Measurements from ENCODE around the gene IFT43. TPM values are rescaled to one million over a fixed set of nuclear protein-coding genes. Genes with fewer than 3 reads are reported as not detected.

IFT43 gene
- total and polyA plus RNA-seq, 2 experiments from 2014 or later, result 56.8 to 76.6 TPM

DNA sequence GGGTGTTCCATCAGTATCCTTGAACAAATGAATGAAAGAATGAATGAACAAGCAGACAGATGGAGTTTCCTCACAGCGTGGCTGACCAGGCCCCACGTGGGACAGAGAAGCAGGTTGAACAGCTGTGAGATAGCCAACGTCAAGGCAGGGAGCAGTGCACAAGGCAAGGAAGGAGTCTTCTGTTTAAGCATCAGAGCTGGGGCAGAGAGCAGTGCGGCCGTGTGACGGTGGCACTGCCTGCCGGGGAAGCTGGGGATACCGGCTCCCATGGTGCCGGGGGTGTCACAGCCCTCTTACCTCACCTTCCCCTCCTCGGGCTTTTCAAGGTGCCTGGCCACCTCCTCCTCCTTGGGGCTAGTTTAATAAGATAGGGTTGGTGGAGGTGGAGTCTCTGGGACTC, 92.9 kb downstream of the IFT43 start:
- TF ChIP-seq CTCF (IDR thresholded peaks at IDR 0.05; ENCODE audit: low read depth, low read length), result no peak
- DNase-seq (ENCODE audit: low read depth in 1 of 2, low spot score in 1 of 2), result no peak
- H3K36me3 ChIP-seq, result no peaks in the 10 kb centered on the region
- H3K4me1 ChIP-seq (ENCODE audit: low read depth), result no peaks in the 10 kb centered on the region
- H3K27ac ChIP-seq, result no peak overlapping the region
- no peaks in the 10 kb centered on the region for H3K9me3 ChIP-seq (ENCODE audit: low read depth)
- no peaks in the 10 kb centered on the region for H3K27me3 ChIP-seq
- H3K4me3 ChIP-seq, result no peak overlapping the region

DNA sequence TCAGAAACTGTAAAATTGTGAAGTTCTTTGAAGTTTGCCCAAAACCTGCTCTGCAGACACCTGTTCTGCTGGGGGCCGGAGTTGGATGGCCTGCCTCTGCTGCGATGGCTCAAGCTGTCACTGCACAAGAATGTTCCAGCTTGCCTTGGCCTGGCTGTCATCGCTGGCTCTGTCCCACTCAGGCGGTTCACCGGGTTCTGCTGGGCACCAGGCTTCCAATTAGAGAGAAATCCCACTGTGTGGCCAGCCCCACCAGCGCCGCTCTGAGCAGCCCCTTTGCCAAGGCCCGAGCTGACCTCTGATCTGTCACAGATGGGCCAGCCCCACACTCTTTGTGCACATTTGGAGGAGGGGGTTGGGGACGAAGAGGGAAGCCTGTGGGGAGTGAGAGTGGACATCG, 94.5 kb downstream of the IFT43 start:
- no peaks in the 10 kb centered on the region for H3K9me3 ChIP-seq (ENCODE audit: low read depth)
- no peaks in the 10 kb centered on the region for H3K4me1 ChIP-seq (ENCODE audit: low read depth)
- no peak for TF ChIP-seq CTCF (IDR thresholded peaks at IDR 0.05; ENCODE audit: low read depth, low read length)
- no peaks in the 10 kb centered on the region for H3K27me3 ChIP-seq
- no peaks in the 10 kb centered on the region for H3K36me3 ChIP-seq
- no peak overlapping the region for H3K4me3 ChIP-seq
- no peak for DNase-seq (ENCODE audit: low read depth in 1 of 2, low spot score in 1 of 2)
- no peak overlapping the region for H3K27ac ChIP-seq

- no peak for TF ChIP-seq CTCF (IDR thresholded peaks at IDR 0.05; ENCODE audit: low read depth, low read length)
- Histone ChIP-seq H3K4me1 (ENCODE audit: low read depth) (no peaks in the 10 kb centered on the region), H3K27me3 (no peaks in the 10 kb centered on the region), H3K9me3 (ENCODE audit: low read depth) (no peaks in the 10 kb centered on the region), H3K27ac (no peak overlapping the region), H3K4me3 (no peak overlapping the region), H3K36me3 (no peaks in the 10 kb centered on the region)
- DNase-seq (ENCODE audit: low read depth in 1 of 2, low spot score in 1 of 2), result no peak
These were observed 94.9 kb downstream of the IFT43 start for GRCh38 chr14:76080471-76080870.

DNA sequence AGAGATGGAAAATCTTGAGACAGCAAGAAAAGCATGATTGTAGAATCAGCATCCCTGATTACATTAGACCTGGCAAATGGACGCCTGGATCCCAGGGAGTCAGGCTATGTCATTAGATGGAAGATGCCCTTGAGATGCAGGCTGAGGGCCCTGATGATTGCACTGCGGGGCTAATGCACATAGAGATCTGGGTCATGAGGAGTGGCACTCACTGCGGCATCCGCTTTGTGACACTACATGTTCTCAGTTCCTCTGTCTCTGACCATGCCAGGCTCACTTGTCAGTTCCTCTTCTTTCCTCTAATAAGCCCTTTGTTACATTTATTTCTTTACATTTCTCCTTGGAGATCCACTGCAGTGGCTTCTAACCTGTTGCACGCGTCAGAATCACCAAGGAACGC, 96.1 kb downstream of the IFT43 start:
- Histone ChIP-seq H3K27ac (no peak overlapping the region), H3K4me1 (ENCODE audit: low read depth) (no peaks in the 10 kb centered on the region), H3K27me3 (no peaks in the 10 kb centered on the region), H3K4me3 (no peak overlapping the region), H3K36me3 (no peaks in the 10 kb centered on the region), H3K9me3 (ENCODE audit: low read depth) (no peaks in the 10 kb centered on the region)
- no peak for TF ChIP-seq CTCF (IDR thresholded peaks at IDR 0.05; ENCODE audit: low read depth, low read length)
- DNase-seq (ENCODE audit: low read depth in 1 of 2, low spot score in 1 of 2), result no peak

- no peaks in the 10 kb centered on the region for H3K4me1 ChIP-seq (ENCODE audit: low read depth)
- no peak overlapping the region for H3K4me3 ChIP-seq
- H3K27me3 ChIP-seq, result no peaks in the 10 kb centered on the region
- no peaks in the 10 kb centered on the region for H3K36me3 ChIP-seq
- no peaks in the 10 kb centered on the region for H3K9me3 ChIP-seq (ENCODE audit: low read depth)
- no peak for TF ChIP-seq CTCF (IDR thresholded peaks at IDR 0.05; ENCODE audit: low read depth, low read length)
- DNase-seq (ENCODE audit: low read depth in 1 of 2, low spot score in 1 of 2), result no peak
- H3K27ac ChIP-seq, result no peak overlapping the region
These were observed 98.5 kb downstream of the IFT43 start for GRCh38 chr14:76083796-76084765.

Data from cardiac muscle cell (in vitro differentiated cells and primary cell).